HS-5 (cell line): ENCODE measurements around the gene MFSD6L.
"Not testable (repeated sequence)": the region's sequence is repeated elsewhere in the genome, so short reads cannot be mapped to it uniquely, and the experiment has no call there.

Experiments used
- DNase-seq: peaks from one replicate; pipeline ENCODE4 v3.0.0-alpha.2; 2012; ENCODE audit warnings: low read depth

MFSD6L gene

DNA sequence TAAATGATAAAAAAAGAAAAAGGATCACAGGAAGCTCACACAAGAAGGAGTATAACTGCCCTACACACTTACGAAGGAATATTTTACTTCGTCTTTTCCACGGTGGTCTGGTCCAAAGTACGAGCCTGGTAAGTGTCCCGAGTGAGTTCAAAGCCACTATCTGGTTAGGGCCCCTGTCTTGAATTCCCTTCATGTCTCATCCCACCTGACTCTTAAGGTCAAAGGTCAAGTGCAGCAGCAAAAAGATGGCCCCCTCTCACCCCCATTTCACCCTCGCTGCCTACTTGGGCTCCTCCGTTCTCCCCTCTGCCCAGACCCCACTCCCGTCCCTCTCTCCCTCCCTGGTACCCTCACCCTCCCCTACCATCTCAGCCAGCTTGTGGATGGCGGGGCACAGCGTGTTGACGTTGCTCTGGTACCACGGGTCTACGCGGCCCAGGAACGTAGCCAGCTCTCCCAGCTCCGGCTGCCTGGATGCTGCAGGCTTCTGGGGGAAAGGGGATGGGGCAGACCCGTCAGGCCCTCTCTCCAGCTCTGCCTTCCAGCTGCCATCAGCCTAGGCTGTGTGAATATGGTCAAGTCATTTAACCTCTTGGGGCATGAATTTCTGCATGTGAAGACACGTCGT, 27.8 kb upstream of the MFSD6L start:
- no peak for DNase-seq

DNA sequence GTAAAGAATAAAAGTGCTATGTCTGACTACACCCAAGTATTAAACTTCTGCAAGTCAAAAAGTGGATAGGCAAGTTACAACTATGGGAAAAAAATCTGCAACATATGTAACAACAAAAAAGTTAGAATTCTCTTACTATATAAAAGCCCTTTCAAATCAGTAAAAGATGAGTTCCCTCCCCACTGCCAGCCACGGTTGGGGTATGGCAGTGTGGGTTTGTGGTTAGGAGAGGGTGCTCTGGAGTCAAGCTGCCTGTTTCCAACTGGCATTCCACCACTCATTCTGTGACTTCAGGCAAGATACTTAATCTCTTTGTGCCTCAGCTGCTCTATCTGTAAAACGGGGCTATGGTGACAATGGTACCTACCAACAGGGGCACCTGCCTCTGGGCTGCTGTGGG, 26.6 kb upstream of the MFSD6L start:
- no peak for DNase-seq

DNA sequence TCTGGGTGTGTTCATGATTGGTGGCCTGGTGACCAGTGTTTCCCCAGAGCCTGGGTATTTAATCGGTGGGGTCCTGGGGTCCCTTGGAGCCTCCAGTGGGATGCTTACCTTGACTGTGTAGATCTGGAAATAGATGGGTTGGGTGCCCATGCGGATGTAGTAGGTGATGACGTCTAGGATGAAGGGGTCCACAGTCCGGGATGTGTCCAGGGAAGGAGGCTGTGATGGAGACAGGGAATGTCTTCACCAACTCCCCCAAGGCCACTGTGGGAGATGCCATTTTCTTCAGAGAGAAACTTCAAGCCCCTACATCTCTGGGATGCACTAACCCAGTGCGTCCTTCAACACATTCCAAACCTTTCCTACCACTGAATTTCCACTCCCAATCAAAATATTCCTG, 24.1 kb upstream of the MFSD6L start:
- no peak for DNase-seq

DNA sequence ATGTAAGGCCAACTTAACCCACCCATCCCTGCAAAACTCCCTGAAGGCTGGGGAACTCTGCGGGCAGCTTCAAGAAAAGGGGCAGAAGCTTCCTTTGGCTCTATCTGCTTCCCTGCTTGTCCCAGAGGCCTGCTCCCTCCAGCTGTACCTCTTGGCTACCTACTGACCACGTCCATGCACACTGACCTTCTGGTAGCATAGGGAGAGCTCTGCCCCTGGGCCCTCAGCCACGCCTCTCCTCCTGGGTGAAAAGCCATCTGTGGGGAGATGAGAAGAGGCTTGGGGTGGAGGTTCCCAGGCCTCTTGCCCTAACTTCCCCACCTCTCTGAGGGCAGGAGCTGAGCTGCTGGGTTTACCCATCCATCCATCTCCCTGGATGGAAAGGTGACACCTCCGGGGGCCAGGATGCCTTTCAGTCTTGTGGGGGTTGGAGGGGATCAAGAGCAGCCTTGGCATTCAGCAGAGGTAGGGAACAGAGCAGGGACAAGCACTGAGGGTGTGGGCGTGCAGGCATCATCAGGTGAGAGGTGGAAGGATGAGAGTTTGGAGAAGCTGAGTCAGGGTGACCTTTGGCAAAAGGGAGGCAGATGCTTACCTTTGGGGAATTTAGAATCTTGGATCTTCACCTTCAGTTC, 23.4 kb upstream of the MFSD6L start:
- no peak for DNase-seq

DNA sequence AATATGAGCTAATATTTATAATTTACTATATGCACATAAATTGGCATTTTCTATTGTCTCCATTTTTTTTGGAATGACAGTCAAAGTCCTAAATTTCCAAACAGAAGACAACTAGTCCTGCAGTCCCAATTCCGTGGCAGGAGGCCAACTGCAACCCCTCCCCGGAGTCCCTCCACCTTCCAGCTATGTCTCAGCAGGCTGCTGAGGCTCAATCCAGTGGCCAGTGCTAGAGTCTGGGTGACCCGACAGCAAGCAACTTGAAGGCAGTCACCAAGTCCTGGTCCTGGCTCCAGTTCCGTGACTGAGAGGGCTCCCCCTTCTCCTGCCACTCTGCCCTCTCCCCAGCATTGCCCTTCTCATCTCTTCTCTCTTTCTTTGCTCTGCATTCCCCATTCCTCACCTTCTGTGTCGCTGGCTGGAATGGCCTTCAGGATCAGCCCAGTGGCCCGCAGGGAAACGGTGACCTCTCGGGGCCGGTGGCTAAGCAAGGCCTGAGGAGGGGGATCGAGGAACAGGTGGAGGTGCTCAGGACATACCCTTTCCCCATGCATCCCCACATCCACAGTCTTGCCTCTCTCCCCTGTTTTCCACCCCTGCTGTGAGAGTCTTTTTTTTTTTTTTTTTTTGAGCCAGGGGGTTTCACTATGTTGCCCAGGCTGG, 22.4 kb upstream of the MFSD6L start:
- no peak for DNase-seq

DNA sequence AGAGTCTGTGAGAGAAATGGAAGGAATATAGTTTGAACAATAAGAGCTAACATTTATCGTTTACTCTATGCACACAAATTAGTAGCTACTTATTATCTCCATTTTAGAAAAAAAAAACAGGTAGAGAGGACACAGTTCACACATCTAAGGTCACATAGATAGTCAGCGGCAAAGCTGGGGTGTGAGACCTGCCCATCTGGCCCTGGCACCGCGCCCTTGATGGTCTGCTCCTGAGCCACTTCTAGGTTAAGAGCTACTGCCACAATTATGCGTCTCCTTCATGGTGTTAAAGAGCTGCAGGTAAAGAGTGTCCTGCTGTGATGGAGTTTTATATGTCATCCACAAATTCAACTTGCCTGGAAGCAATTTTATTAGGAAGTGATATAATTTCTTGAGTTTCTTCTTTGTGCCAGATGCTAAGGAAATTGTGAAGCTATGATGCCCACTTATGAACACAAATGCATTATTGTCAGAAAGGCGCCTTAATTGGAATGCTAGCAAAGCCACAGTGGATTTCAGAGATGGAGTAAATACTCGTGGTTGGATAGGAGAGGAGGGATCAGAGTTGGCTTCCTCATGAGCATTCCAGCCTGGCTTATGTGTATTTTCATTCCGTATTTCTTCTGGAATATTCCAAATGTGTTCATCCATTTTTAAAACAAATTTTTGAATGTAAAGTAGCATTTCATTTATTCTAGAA, 21.3 kb upstream of the MFSD6L start:
- no peak for DNase-seq

DNA sequence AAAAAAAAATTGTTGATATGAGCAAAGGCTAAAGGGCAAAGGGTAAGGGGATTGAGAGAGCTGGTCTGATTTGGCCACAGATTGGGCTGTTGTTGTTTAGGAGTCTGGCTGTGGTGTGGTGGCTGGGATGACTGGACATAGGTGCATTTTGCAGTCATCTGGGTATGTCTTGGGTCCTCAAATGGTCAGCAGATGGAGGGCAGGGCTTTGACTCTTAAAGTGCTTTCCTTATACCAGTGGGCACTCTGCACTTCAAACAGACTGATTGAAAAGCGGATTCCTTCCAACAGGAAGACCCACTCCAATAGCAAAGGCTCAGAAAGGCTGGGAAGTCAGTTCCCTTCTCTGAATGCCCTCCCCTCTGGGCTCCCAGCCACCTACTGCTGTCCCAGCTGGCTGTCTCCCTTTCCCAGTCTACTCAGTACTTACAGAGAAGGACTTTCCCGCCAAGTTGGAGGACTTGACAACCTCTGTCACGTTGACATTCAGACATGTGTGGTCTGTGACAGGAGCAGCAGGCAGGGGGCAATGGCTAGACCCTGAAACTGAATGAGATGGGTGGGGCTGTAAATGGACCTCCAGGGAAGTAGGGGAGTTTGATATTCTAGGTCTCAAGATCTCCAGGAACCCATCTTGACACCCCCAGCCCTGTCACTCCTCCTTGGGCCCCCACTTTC, 19.6 kb upstream of the MFSD6L start:
- DNase-seq, result no peak

DNA sequence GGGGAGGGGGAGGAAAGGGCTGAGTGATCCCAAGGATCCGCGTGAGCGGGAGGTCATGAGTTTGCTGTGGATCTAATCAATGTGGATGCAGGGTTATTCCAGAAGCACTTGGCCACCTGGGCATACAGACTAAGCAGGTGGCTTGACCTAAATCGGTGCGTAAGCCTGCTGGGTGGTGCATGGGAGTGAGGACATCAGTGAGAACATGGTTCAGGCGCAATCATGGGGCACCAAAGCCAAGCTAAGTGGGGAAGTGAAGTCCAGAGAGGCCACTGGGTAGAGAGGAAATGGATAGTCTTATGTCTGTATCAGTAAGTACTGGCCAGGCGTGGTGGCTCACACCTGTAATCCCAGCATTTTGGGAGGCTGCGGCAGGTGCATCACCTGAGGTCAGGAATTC, 18.9 kb upstream of the MFSD6L start:
- no peak for DNase-seq

DNA sequence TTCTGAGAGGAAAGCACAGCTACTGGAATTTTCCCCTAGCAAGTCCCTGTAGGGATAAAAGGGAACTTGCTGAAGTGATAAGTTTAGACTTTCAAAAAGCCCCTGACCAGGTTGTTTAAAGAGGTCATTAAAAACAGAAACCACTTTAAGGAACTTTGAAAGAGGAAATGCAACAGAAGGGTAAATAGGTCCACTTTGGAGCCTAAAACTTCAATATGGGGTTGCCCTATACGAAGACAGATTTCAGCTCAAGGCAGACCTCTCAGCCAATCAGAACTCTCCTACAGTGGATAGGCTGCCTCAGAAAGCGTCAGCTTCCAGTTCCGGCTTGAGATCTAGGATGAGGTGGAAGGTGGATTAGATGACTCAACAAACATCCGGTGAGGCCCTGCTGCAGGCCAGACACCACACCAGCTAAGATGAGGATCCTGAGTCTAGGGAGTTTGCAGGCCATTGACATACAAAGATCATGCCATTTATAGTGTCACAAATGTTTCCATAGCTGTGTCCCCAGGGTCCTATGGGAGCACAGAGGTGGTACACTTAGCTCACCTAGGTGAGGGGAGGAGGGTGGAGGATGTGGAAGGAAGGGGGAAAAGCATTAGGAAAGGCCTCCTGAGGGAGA, 7.9 kb upstream of the MFSD6L start:
- DNase-seq, result no peak

DNA sequence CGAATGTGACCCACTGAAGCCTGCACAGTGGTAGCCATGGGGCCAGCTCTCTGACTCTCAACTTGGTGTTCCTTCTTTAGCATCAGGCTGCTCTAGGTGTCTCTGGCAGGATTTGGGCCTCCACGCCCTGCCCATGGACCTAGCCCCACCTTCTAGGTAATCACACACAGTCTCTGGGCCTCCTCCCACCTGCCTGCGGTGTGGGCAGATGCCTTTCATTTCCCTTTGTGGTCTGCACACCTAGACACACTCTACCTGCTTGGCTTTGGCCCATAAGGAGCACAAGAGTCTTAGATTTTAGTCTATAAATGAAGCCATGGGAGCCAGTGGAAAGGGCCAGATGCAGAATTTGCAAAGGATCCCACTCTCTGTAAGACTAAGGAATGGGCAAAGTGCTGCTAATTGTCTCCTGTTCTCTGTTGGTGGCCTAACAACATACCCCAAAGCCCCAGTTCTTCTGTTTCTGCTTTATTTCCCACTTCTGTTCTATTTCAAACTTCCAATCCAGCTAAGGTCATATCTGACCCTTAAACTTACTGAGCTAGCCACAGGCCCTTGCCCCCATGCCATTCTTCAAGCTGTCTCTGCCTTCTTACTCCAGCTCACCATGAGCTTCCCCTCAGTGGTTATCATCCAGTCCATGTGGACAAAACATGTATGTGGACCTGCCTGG, 7.2 kb upstream of the MFSD6L start:
- DNase-seq, result no peak

DNA sequence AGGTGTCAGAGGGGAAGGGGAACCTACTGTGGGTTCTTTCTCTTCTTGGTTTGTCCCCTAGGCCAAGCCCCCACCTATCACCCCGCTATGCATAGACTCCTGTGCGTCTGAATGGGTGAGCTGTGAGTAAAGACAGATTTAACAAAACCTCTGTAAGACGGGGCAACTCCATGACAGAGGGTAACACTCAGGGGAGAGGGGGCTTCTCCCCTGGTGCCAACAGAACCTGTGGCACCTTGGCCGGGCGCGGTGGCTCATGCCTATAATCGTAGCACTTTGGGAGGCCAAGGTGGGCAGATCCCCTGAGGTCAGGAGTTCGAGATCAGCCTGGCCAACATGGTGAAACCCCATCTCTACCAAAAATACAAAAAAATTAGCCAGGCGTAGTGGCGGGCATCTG, 6.2 kb upstream of the MFSD6L start:
- DNase-seq, result not testable (repeated sequence)

DNA sequence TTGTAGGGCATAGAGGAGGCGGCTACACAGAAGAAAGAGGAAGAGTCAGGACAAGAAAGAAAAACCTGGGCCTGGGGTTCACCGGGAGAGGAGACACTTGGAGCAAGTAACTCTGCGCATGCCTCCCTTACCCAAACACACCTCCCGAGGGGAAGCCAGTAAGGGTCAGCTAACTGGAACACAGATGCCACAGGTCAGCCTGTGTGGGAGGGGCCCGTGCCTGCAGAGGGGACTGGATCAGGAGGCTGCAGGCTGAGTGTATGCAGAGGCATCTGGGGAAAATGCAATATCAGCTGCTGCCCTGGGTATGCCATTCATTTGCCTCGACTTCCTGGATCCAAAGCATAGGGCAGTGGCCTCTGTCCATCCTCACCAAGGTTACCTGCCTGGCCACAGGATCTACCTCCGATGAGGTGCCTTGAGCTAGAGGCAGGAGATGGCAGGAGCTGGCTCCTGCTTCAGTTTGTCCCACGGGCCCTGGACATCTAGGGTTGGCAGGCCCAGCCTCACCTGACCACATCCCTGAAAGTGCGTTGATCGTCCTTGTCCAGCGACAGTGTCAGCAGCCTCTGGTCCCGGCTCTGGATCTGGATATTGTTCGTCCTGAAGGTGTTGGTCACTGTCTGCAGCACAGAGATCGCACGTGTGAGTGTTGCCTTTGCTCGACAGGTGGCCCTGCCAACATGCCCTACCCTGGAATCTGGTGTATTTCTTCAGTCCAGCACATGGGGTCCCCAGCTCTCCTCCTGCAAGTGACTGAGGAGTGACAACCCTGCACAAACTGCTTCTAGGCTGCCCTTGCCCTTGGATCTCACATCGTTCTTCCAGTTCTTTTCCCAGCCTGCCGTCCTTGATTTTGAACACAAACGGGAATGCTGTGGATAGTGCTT, 4.6 kb upstream of the MFSD6L start:
- no peak for DNase-seq

DNA sequence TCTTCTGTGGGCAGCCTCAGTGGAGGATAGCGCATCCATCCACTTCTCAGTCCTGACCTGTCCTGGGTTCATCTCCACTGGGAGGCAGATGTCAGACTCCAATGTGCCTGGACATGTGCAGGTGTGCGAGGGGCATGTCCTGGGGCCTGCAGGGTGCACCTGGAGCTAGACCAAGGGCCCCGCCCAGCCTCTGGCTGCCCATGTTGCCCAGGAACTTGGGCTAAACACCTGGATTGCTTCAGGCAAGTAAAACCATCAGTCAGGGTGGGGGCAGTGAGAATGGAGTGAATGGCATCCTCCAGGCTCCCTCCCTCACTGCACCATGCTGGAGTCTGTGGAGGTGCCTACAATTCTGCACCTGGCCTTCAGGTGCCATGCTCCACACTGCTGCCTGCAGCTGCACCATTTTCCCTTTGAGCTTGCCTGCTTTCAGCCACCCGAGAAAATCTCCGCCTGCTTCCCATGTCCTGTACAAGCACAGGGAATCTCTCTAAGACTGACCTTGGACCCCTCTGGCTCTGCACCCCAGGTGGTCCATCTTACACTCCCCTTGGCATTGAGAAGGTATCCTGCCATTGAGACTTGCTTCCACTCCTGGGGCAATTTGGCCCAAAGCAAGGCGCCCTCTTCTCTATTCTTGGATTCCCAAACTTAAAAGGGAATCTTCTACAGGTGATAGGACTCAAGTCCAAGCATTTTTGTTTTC, 2.1 kb upstream of the MFSD6L start:
- DNase-seq, result no peak

DNA sequence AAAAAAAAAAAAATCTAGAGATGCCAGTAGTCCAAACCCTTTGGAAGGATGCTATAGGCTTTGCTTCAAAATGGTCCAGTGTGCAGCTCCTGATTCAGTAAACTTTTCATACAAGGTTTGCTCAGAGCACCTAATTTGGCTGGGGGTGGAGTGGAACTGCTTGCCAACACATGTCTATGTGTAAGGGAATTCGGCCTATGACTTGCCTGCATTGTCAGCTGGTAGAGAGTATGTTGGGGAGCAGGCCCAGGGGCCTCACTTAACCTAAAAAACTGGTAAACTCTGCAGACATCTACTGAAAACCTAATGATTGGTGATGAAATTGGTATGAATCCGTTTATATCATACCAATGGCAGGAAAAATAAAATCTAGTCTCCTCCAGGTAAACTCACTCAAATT, 1.5 kb upstream of the MFSD6L start:
- no peak for DNase-seq

DNA sequence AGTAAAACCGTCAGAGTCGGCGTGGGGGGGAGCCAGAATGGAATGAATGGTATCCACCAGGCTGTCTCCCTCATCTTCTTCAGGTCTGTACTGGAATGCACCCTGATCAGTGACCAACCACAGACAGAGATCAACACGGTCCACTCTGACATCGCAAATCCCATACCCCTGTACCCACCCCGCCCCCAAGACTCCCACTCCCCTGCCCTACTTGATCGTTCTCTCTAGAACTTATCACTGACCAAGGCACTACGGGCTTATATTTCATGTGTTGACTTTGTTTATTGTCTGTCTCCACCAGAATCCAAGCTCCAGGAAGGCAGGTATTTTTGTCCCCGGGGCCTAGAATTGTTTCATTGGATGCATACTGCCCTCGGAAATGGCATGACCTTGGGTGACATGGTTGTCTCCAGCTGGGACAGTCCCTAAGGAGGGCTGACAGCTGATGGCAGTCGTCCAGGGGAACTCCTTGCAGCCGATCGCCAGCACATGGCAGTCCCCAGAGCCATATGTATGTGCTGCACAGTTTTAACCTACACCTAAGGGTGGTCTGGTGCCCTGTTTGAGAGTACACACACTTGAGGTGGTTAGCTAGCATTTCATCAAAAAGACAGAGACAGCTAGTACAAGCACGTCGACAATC, 526 bp upstream of the MFSD6L start:
- DNase-seq, result no peak

DNA sequence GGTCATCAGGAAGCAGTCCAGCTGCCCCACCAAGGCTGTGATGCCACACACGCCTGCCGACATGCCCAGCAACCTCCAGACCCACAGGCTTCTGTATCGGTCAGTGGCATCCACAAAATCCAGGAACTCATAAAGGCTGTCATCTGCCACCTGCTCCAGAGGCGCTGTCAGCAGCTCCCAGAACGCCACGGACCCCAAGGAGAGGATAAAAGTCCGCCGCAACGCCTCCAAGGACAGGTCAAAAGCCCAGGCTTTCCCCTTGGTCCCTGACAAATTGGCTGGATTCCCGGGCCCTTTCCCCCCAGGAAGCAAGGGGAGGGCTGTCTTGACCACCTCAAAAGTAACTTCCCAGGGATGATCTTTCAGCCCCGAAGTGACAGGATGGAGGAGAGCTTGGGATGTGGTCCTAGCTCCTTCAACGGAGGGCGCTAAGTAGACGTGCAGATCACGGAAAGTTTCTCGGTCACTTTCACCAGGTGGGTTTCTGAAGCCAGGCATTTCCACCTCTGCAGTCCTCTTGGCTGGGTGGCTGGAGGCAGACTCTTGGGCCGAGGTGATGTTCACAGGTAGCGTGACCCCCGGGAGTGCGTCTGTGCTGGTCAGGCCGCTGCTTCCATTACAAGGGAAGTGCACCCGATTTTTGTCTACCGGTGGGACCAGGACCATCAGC, 854 bp downstream of the MFSD6L start:
- DNase-seq, result no peak

DNA sequence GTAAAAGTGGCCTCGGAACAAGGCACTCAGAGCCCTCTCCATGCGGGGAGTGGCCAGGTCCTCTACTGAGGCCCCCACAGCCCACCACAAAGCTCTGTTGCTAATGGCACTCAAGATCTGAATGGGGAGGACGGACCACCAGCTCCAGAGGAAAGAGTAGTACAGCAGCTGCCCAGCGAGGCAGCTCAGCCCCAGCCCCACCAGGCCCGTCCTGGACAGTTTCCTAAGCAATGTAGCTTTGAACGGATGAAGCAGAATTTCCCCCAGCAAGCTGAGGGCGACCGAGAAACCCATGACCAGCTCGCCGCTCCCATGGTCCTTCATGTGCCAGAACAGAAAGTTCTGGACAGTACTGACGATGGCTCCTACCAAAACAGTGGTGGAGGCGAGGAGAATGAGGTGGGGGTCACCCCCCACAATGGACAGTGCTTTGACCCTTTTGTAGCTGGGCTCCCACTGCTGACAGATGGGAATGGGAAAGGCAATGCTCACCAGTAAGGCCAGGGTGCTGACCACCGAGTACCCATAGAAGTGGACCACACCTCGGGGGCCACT, 1.5 kb downstream of the MFSD6L start:
- DNase-seq, result no peak

DNA sequence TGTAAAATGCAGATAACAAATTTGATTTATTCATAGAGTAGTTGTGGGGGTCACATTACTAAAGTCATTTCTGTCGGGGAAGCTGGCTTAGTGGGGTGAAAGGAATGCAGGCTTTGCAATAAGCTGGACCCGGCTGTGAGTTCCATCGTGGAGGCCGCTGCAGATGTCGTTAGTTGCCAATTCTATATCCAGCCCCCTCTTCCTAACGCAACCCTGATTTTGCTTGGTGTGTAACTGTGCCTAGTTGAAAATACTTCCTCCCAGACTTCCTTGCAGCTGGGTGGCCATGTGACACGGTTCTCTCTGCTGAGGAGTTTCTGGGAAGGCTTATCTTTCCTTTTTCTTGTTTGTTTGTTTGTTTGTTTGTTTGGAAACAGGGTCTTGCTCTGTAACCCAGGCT, 4.5 kb downstream of the MFSD6L start:
- no peak for DNase-seq
